Muscle layer of duodenum (tissue), 2 donors: Measurements from ENCODE around the gene OR10AD1.
A peak's percentile ranks its signal among the peaks of the same experiment; 100 is the strongest.

ENCODE experiments used
- H3K27ac ChIP-seq: one replicate; pipeline ENCODE4 v1.7.0; 2013; ENCODE audit warnings: mild to moderate bottlenecking, low read length
- H3K27me3 ChIP-seq: one replicate; pipeline ENCODE4 v1.7.0; 2013; ENCODE audit warnings: low read depth, mild to moderate bottlenecking, control low read depth, low read length
- H3K36me3 ChIP-seq, 2 donors: one replicate each; pipeline ENCODE4 v1.7.0; 2013; ENCODE audit warnings: low read length in 2 of 2, control low read depth in 1 of 2, mild to moderate bottlenecking in 1 of 2; ENCODE audit not compliant: insufficient read depth in 2 of 2, control insufficient read depth in 1 of 2
- H3K4me1 ChIP-seq, 2 donors: one replicate each; pipeline ENCODE4 v1.7.0; 2013; ENCODE audit warnings: low read length in 2 of 2, mild to moderate bottlenecking in 2 of 2, control low read depth in 1 of 2, moderate library complexity in 1 of 2; ENCODE audit not compliant: insufficient read depth in 2 of 2, control insufficient read depth in 1 of 2
- H3K4me3 ChIP-seq, 2 donors: one replicate each; pipeline ENCODE4 v1.7.0; 2013; ENCODE audit warnings: low read length in 2 of 2, low read depth in 1 of 2, mild to moderate bottlenecking in 1 of 2
- H3K9me3 ChIP-seq, 2 donors: one replicate each; pipeline ENCODE4 v1.7.0; 2013; ENCODE audit warnings: low read length in 2 of 2, control low read depth in 1 of 2, mild to moderate bottlenecking in 1 of 2; ENCODE audit not compliant: control insufficient read depth in 1 of 2
- donor health status: healthy.

The OR10AD1 gene

GRCh38 chr12:48202766-48203165, 326 bp downstream of the OR10AD1 start:
- Histone ChIP-seq H3K27ac (no peak overlapping the region), H3K9me3 (peaks cover 0 to 33% of the 10 kb centered on the region in 2 donors), H3K27me3 (no peaks in the 10 kb centered on the region), H3K4me1 (no peaks in the 10 kb centered on the region), H3K4me3 (no peak overlapping the region), H3K36me3 (peaks cover 0 to 17% of the 10 kb centered on the region in 2 donors)

- Histone ChIP-seq H3K9me3 (peaks cover 0 to 25% of the 10 kb centered on the region in 2 donors), H3K27me3 (no peaks in the 10 kb centered on the region), H3K4me1 (no peaks in the 10 kb centered on the region), H3K36me3 (peaks cover 0 to 17% of the 10 kb centered on the region in 2 donors), H3K4me3 (no peak overlapping the region), H3K27ac (no peak overlapping the region)
These were observed 1.6 kb downstream of the OR10AD1 start for GRCh38 chr12:48201516-48201915.

- peaks cover 0 to 17% of the 10 kb centered on the region in 2 donors for H3K36me3 ChIP-seq
- no peak overlapping the region for H3K27ac ChIP-seq
- H3K4me3 ChIP-seq, result no peak overlapping the region
- H3K27me3 ChIP-seq, result no peaks in the 10 kb centered on the region
- peaks cover 0 to 22% of the 10 kb centered on the region in 2 donors for H3K9me3 ChIP-seq
- no peaks in the 10 kb centered on the region for H3K4me1 ChIP-seq
These were observed 2.0 kb downstream of the OR10AD1 start for GRCh38 chr12:48201091-48201490.

DNA sequence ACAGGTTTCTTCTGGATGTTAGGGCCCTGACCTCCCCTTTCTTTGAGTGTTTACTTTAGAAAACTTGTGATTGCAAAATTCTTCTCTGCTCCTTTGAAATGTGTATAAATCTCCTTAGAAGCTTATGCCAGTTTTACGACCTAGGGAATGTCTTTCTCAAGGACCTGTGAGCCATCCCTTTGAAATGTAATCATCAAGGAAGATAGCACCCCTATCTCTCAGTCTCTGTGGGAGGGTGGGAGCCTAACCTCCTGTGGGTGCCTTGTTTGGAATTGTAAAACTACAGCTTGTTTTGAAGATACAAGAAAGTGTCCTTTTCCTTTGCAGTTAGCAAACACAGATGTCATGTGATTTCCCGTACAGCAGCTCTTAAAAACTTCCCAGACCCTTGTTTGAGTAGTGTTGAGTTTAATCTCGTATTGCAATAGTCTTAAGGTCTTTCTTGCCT, 3.3 kb downstream of the OR10AD1 start:
- H3K4me3 ChIP-seq, result peak overlapping the region; percentile 77 to 96
- H3K27ac ChIP-seq, result peak overlapping the region; percentile 98

DNA sequence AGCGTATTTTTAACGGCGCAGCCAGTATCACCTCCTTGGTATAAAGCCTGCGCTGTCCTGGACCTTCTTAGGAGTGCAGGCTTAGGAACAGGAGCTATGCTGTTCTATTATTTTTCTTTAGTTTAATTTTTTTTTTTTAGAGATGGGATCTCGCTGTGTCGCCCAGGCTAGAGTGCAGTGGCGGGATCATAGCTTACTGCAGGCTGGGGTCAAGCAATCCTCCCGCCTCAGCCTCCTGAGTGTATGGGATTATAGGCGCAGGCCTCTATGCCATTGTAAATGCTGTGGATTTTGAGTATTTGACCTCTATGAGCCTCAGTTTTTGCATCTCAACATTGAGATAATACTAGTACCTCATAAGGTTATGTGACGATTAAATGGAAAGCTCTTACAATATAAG, 4.1 kb downstream of the OR10AD1 start:
- H3K27me3 ChIP-seq, result no peaks in the 10 kb centered on the region
- H3K27ac ChIP-seq, result peak overlapping the region; percentile 98
- peaks cover 0 to 3% of the 10 kb centered on the region in 2 donors for H3K36me3 ChIP-seq
- peak overlapping the region; percentile 77 to 96 for H3K4me3 ChIP-seq
- peaks cover 0 to 6% of the 10 kb centered on the region in 2 donors for H3K9me3 ChIP-seq
- no peaks in the 10 kb centered on the region for H3K4me1 ChIP-seq

More for the DNA sequence above, 3.3 kb downstream of the OR10AD1 start:
- Histone ChIP-seq H3K4me1 (no peaks in the 10 kb centered on the region), H3K9me3 (peaks cover 0 to 12% of the 10 kb centered on the region in 2 donors), H3K36me3 (peaks cover 0 to 6% of the 10 kb centered on the region in 2 donors), H3K27me3 (no peaks in the 10 kb centered on the region)

DNA sequence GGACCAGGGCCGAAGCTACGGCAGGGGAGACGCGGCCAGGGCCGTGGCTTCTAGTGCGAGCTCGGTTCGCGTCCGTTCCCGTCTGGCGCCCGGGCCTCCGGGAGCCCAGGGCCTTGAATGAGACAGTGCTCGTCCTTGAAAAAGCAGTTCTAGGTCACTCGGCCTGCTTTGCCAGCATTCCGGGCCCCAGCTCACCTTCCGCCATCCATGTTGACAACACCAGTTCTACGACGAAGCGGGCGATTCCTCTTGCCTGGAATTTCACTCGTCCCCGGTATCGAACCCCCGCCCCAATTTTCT, 4.5 kb downstream of the OR10AD1 start:
- Histone ChIP-seq H3K27ac (peak overlapping the region; percentile 98), H3K4me3 (peak overlapping the region; percentile 77 to 96), H3K36me3 (no peaks in the 10 kb centered on the region), H3K9me3 (peaks cover 0 to 3% of the 10 kb centered on the region in 2 donors), H3K4me1 (no peaks in the 10 kb centered on the region), H3K27me3 (no peaks in the 10 kb centered on the region)

- no peaks in the 10 kb centered on the region for H3K36me3 ChIP-seq
- H3K27me3 ChIP-seq, result no peaks in the 10 kb centered on the region
- H3K4me1 ChIP-seq, result no peaks in the 10 kb centered on the region
- H3K27ac ChIP-seq, result peak overlapping the region; percentile 98
- peaks cover 0 to 3% of the 10 kb centered on the region in 2 donors for H3K9me3 ChIP-seq
- peak overlapping the region; percentile 77 to 96 for H3K4me3 ChIP-seq
These were observed 5.0 kb downstream of the OR10AD1 start for GRCh38 chr12:48197971-48198671.

- no peaks in the 10 kb centered on the region for H3K36me3 ChIP-seq
- peak overlapping the region; percentile 98 for H3K27ac ChIP-seq
- no peaks in the 10 kb centered on the region for H3K4me1 ChIP-seq
- H3K9me3 ChIP-seq, result peaks cover 0 to 3% of the 10 kb centered on the region in 2 donors
- peak overlapping the region; percentile 77 to 96 for H3K4me3 ChIP-seq
- H3K27me3 ChIP-seq, result no peaks in the 10 kb centered on the region
These were observed 5.5 kb downstream of the OR10AD1 start for GRCh38 chr12:48197549-48197970.

DNA sequence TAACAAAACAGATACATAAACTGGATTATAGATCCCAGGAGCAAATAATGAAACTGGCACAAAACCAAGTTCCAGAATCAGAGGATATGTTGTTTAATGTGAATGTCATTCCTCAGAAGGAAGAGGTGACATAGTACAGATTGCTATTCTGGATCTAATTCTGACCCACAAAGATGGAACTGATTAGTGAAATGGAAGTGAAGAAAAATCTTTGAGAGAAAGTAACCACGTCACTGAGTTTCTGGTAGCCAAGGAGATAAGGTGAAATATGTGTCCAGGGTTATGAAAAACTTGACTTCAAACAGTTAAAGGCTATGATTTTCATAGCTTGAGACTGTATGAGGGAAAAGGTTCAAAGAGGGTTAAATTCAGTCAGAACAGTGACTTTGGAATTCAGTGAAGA, 8.3 kb downstream of the OR10AD1 start:
- H3K4me1 ChIP-seq, result no peaks in the 10 kb centered on the region
- no peaks in the 10 kb centered on the region for H3K27me3 ChIP-seq
- no peak overlapping the region for H3K27ac ChIP-seq
- H3K4me3 ChIP-seq, result no peak overlapping the region
- no peaks in the 10 kb centered on the region for H3K36me3 ChIP-seq
- no peaks in the 10 kb centered on the region for H3K9me3 ChIP-seq

DNA sequence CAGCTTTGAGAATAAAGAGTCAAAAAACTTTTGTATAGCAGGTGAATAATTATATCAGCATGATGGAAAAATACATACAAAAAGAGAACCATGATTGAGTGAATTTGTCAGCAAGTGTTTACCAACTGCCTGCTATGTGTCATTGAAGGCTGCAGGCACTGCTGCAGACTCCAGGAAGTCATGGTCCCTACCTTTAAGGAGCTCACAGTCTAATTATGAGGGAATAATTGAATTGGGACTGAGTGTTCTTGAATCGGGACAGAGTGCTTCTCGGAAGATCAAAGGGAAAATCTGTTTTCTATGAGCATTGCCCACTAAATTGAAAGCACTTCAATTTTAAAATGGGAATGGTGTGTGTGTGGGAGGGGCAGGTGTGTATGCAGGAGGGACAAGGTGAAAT, 9.5 kb downstream of the OR10AD1 start:
- Histone ChIP-seq H3K27me3 (no peaks in the 10 kb centered on the region), H3K9me3 (no peaks in the 10 kb centered on the region), H3K36me3 (no peaks in the 10 kb centered on the region), H3K4me3 (no peak overlapping the region), H3K4me1 (no peaks in the 10 kb centered on the region), H3K27ac (no peak overlapping the region)

DNA sequence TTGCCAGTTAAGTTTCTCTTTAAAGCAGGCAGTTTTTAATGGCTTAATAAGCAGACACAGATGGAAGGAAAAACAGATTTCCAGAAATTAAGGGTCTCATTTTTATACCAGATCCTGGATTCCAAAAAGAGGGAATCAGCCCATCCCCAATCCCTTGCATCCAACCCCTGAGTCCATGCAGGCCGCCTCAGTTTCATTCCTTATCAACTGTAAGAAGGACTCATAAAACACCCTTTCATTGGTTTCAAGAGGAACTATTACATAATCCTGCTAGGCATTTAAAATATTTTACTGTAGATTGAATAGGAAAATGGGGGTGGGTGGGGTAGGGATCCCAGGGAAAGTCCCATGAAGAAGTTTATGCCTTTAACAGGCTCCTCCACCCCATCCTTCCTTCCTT, 10.2 kb downstream of the OR10AD1 start:
- Histone ChIP-seq H3K4me3 (no peak overlapping the region), H3K9me3 (no peaks in the 10 kb centered on the region), H3K27me3 (no peaks in the 10 kb centered on the region), H3K4me1 (no peaks in the 10 kb centered on the region), H3K27ac (no peak overlapping the region), H3K36me3 (no peaks in the 10 kb centered on the region)

- Histone ChIP-seq H3K27me3 (no peaks in the 10 kb centered on the region), H3K4me1 (no peaks in the 10 kb centered on the region), H3K4me3 (no peak overlapping the region), H3K27ac (no peak overlapping the region), H3K9me3 (no peaks in the 10 kb centered on the region), H3K36me3 (no peaks in the 10 kb centered on the region)
These were observed 12.0 kb downstream of the OR10AD1 start for GRCh38 chr12:48191096-48191495.
